GM23338 (cell line): ENCODE data around the gene UCK1.

Experiments used
- CREB1 ChIP-seq: fragments of 250-450 bp; sonication (Bioruptor Pico); IDR thresholded peaks from 2 replicates; pipeline ENCODE4 v1.5.0; 2020; ENCODE audit warnings: low read depth, mild to moderate bottlenecking, moderate library complexity
- CTCF ChIP-seq, 2 experiments: fragments of 200-600 bp in 1 of 2; sonication (generic) in 1 of 2; conservative IDR thresholded peaks; 2 replicates each; pipeline versions ENCODE4 v1.5.1 to v1.6.1; 2016 to 2017; ENCODE audit warnings: antibody characterized with exemption in 2 of 2, low read depth in 2 of 2, mild to moderate bottlenecking in 2 of 2, moderate library complexity in 1 of 2
- EZH2 ChIP-seq: fragments of 200-600 bp; sonication (generic); IDR thresholded peaks from one replicate; pipeline ENCODE4 v1.8.0; 2017; ENCODE audit warnings: antibody characterized with exemption, mild to moderate bottlenecking, low read depth; ENCODE audit not compliant: unreplicated experiment
- EZH2phosphoT487 ChIP-seq: fragments of 200-600 bp; sonication (generic); IDR thresholded peaks from one replicate; pipeline ENCODE4 v1.8.1; 2018; ENCODE audit warnings: antibody characterized with exemption; ENCODE audit not compliant: unreplicated experiment
- JUNB ChIP-seq: IDR thresholded peaks from one replicate; pipeline ENCODE4 v1.6.1; 2016; ENCODE audit warnings: antibody characterized with exemption; ENCODE audit not compliant: unreplicated experiment
- NANOG ChIP-seq: IDR thresholded peaks from 2 replicates; pipeline ENCODE4 v1.6.1; 2016; ENCODE audit warnings: antibody characterized with exemption, borderline replicate concordance
- POLR2AphosphoS5 ChIP-seq: IDR thresholded peaks from 2 replicates; pipeline ENCODE4 v1.6.1; 2016; ENCODE audit warnings: antibody characterized with exemption, low read depth
- REST ChIP-seq: IDR thresholded peaks from one replicate; pipeline ENCODE4 v1.6.1; 2018; ENCODE audit warnings: antibody characterized with exemption; ENCODE audit not compliant: unreplicated experiment
- ZNF114 ChIP-seq: fragments of 250-450 bp; sonication (Bioruptor Pico); IDR thresholded peaks from 2 replicates; pipeline ENCODE4 v1.5.0; 2020; ENCODE audit warnings: mild to moderate bottlenecking, moderate library complexity
- ZNF331 ChIP-seq: fragments of 250-450 bp; sonication (Bioruptor Pico); IDR thresholded peaks from 2 replicates; pipeline ENCODE4 v1.5.0; 2020; ENCODE audit warnings: low read depth, mild to moderate bottlenecking, moderate library complexity
- TF ChIP-seq, protein P1 (sequence below): IDR thresholded peaks from 2 replicates; pipeline ENCODE4 v1.6.1; 2016; ENCODE audit warnings: antibody characterized with exemption

DNA sequence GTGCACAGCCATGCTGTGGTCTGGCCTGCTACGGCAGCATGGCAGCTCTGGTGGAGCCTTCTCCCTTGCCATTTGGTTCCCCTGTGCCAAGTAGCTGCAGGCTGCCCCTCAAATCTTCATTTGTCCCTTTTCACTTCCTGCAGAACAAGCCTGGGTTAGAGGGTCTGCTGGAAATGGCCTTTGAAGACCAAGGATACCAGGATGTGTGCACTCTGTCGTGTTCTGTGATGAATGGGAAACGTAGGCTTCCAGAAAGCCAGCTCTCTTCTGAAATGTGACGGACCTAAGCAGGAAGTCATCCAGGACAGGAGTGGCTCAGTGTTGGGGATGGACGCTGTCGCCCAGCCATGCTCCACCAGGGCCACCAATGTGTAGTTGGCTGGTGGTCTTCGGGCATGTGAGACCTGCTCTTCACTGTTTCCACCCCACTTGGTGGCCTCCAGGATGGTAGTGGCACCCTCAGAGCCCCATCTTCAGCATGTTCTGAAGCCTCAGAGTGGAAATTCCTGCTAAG is 31.8 kb downstream of the UCK1 start:
- TF ChIP-seq JUNB (no peak), CTCF (conservative IDR thresholded peaks at IDR 0.05; ENCODE audit: low read depth in 2 of 2) (no peak), REST (no peak), POLR2AphosphoS5 (no peak), EZH2phosphoT487 (no peak), CREB1 (CRISPR knock-in tag) (no peak), EZH2 (no peak), ZNF331 (no peak), ZNF114 (CRISPR knock-in tag) (no peak), NANOG (no peak)
- TF ChIP-seq, protein P1, sequence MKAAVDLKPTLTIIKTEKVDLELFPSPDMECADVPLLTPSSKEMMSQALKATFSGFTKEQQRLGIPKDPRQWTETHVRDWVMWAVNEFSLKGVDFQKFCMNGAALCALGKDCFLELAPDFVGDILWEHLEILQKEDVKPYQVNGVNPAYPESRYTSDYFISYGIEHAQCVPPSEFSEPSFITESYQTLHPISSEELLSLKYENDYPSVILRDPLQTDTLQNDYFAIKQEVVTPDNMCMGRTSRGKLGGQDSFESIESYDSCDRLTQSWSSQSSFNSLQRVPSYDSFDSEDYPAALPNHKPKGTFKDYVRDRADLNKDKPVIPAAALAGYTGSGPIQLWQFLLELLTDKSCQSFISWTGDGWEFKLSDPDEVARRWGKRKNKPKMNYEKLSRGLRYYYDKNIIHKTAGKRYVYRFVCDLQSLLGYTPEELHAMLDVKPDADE = no peak
